ENCODE data around the gene MIX23.

GRCh38 chr3:122315619-122316018, 67.4 kb downstream of the MIX23 start:
- TF ChIP-seq, protein P1, sequence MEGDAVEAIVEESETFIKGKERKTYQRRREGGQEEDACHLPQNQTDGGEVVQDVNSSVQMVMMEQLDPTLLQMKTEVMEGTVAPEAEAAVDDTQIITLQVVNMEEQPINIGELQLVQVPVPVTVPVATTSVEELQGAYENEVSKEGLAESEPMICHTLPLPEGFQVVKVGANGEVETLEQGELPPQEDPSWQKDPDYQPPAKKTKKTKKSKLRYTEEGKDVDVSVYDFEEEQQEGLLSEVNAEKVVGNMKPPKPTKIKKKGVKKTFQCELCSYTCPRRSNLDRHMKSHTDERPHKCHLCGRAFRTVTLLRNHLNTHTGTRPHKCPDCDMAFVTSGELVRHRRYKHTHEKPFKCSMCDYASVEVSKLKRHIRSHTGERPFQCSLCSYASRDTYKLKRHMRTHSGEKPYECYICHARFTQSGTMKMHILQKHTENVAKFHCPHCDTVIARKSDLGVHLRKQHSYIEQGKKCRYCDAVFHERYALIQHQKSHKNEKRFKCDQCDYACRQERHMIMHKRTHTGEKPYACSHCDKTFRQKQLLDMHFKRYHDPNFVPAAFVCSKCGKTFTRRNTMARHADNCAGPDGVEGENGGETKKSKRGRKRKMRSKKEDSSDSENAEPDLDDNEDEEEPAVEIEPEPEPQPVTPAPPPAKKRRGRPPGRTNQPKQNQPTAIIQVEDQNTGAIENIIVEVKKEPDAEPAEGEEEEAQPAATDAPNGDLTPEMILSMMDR (IDR thresholded peaks at IDR 0.05) = no peak
- TF ChIP-seq POLR2A (IDR thresholded peaks at IDR 0.05) = no peak

All from suprapubic skin (tissue), 3 donors.